DMS 273 (cell line): ENCODE data around the gene PLEKHA4.
"Not testable (repeated sequence)": the region's sequence is repeated elsewhere in the genome, so short reads cannot be mapped to it uniquely, and the experiment has no call there.

Source experiments
- DNase-seq: peaks from one replicate; lab custom pipeline; 2025; ENCODE audit not compliant: unreplicated experiment; lab: John Stamatoyannopoulos, UW

PLEKHA4 gene, protein sequence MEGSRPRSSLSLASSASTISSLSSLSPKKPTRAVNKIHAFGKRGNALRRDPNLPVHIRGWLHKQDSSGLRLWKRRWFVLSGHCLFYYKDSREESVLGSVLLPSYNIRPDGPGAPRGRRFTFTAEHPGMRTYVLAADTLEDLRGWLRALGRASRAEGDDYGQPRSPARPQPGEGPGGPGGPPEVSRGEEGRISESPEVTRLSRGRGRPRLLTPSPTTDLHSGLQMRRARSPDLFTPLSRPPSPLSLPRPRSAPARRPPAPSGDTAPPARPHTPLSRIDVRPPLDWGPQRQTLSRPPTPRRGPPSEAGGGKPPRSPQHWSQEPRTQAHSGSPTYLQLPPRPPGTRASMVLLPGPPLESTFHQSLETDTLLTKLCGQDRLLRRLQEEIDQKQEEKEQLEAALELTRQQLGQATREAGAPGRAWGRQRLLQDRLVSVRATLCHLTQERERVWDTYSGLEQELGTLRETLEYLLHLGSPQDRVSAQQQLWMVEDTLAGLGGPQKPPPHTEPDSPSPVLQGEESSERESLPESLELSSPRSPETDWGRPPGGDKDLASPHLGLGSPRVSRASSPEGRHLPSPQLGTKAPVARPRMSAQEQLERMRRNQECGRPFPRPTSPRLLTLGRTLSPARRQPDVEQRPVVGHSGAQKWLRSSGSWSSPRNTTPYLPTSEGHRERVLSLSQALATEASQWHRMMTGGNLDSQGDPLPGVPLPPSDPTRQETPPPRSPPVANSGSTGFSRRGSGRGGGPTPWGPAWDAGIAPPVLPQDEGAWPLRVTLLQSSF

DNA sequence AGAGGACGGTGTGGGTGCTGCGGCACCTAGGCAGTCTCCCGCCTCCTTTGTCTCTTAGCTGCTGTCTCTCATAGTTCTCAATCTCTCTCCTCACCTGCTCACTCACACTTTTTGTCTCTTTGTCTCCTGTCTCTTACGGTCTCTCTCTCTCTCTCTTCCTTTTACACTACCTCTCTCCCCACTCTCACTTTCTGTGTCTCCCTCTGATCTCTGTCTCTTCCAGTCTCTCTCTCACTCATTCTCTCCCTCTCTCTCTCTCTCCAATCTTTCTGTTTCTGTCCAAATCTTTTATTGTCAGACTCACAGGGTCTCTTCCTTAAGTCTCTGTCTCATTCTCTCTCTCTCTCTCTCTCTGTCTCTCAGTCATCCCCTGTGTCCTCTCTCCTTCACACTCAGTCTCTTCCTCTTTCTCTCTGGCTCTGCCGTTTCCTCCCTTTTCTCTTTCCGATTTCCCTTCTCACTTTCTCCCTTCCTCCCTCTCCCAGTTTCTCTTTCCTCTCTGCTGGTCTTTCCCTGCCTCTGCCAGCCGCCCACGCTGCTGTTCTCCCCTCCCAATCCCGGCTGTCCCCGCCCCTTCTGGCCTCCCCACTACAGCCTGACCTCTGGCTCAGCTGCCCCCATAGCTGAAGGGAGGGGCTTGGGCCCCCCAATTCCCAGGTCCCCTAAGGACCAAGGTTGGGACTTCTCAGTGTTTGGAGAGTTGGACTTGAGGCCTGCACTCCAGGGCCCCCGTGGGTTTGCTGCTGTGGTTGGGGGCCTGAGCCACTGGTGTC, at the start of gene PLEKHA4:
PLEKHA4 (minus strand) TSS at position 504 of the 773 bp plus-strand sequence. CDS start 997 bp downstream, outside the sequence.
- DNase-seq, result peak; percentile 72

DNA sequence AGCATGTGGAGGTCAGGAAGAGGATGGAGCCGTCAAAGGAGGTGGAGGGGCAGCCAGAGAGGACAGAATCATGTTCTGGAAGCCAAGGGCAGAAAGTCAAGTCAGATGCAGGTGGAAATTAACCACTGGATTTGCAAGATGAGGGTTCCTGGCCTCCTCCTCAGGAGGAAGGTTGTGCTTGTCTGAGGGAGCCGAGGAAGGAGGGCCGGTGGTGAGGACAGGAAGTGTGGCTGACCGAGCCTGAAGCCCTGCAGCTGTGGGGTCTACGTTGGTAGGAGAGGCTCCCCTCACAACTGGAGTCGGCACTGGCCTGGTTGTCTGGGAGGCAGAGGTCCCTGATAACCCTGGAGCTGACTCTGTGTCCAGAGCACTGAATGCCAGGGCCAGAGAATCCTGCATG, 49.7 kb upstream of the PLEKHA4 start:
- no peak for DNase-seq

DNA sequence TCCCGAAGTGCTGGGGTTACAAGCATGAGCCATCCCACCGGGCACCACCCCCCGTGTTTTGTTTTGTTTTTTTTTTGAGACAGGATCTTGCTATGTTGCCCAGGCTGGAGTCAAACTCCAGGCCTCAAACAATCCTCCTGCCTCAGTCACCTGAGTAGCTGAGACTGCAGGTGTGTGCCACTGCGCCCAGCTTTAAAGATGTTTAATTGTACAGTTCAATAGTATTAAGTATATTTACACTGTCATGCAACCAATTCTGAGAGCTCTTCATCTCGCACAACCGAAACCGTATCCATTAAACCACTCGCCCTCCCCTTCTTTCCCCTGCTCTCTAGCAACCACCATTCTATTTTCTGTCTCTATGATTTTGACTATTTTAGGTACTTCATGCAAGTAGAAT, 47.3 kb upstream of the PLEKHA4 start:
- no peak for DNase-seq

DNA sequence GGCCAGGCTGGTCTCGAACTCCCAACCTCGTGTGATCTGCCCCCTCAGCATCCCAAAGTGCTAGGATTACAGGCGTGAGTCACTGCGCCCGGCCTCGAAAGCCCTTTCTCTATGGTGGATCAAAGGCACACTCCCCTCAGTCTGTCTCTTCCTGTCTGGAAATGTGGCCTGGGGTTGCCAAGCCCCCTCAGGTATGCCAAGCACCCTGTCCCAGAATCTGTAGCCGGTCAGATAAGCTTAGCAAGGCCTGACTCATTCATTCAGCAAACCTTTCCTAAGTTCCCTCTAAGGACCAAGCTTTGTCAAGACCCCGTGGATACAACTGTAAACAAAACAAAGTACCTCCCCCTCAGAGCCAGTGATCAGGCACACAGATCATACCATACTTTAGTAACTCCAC, 45.8 kb upstream of the PLEKHA4 start:
- DNase-seq, result no peak

DNA sequence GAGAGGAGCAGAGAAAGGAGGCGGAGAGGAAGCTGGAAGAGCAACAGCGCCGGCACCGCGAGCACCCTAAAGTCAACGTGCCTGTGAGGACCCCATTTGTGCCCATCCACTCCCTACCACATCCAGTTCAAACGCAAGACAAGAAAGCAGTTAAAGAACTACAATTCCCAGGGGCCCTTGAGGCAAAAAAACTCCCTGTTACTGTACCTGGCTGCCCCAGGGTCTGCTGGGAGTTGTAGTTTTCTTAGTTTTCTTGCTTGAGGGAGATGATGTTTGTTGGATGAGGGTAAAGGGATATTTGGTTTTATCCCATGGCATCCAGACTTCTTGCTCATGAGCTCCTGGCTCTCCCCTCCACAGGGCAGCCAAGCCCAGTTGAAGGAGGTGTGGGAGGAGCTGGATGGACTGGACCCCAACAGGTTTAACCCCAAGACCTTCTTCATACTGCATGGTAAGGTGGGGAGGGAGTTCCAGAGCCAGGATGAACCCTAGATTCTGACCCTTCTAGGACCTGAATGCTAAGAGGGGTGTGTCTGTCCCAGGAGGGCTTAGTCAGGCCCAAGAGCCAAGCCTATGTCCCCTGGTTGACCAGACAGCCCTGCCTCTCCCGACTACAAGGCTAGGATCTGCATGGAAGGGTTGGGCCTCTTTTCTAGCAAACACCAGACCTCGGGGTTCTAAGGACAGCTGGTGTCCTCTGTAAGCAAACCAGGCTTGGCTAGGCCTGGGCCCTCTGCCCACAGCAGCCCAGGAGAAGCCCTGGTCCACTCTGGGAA, 44.9 kb upstream of the PLEKHA4 start:
- peak; percentile 59 for DNase-seq

DNA sequence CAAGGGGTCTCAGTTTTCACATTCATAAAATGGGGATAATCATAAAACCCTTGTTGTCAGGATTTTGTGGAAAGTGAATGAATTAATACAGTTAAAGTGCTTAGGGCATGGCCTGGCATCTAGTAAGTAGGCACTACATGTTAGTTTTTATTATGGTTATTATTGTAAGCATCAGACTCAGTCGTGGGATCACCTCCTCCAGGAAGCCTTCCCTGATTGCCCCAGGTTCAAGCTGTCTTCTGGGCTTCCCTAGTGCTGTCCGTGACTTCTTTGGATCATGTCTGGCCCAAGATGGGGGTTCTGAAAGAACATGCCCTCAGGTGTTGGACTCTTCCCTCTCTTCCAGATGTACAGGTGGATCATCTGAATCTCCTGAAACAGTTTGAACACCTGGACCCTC, 42.4 kb upstream of the PLEKHA4 start:
- no peak for DNase-seq

DNA sequence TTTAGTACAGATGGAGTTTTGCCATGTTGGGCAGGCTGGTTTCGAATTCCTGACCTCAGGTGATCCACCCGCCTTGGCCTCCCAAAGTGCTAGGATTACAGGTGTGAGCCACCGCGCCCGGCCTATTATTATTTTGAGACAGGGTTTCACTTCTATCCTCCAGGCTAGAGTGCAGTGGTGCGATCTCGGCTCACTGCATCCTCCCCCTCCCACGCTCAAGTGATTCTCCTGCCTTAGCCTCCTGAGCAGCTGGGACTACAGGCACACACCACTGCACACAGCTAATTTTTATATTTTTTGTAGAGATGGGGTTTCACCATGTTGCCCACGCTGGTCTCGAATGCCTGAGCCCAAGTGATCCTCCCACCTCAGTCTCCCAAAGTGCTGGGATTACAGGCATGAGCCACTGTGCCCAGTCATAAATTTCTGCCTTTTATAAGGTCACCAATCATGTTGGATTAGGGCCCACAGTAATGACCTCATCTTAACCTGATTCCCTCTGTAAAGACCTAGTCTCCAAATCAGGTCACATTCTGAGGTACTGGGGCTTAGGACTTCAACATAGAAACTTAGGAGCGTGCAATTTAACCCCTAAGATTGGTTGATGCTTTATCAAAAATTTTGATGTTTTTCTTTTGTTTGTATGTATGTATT, 41.1 kb upstream of the PLEKHA4 start:
- DNase-seq, result not testable (repeated sequence)

DNA sequence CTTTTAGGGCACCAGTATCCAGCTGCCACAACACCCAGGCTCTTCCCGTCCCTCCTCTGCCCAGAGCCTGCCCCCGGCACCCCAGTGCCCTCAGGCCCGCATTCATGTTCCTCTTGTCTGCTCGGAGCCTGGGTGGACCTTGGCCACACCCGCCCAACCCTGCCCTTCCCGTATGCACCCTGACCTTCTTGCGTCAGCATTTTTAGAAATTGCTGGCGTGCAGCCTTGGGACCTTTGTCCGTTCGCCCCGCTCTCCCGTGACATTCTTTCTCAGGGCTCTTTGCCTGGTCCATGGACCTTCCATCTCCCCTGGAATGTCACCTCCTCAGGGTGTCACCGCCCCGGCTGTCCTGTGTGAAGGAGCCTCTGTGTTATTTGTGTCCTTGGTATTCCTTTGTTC, 39.3 kb upstream of the PLEKHA4 start:
- DNase-seq, result no peak

DNA sequence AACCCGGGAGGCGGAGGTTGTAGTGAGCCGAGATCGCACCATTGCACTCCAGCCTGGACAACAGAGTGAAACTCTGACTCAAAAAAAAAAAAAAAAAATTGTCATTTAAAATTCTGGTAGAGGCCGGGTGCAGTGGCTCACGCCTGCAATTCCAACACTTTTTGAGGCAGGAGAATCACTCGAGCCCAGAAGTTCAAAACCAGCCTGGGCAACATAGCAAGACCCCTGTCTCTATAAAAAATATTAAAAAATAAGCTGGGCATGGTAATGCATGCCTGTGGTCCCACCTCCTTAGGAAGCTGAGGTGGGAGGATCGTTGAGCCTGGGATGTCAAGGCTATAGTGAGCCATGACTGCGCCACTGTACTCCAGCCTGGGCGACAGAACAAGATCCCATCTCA, 37.9 kb upstream of the PLEKHA4 start:
- DNase-seq, result no peak

DNA sequence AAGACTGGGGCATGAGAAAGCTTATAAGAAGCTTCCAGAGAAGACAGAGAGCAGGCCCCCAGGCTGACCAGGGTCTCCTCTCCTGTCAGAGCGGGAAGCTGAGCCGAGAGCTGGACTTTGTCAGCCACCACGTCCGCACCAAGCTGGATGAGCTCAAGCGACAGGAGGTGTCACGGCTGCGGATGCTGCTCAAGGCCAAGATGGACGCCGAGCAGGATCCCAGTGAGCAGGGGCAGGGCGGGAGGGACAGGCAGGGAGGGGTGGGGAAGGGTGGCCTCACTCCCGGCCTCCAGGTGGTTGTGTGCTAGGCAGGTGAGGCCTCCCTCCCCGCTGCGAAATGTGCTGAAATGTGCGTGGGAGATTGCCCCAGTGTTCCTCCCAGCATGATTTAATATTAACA, 37.2 kb upstream of the PLEKHA4 start:
- DNase-seq, result no peak

DNA sequence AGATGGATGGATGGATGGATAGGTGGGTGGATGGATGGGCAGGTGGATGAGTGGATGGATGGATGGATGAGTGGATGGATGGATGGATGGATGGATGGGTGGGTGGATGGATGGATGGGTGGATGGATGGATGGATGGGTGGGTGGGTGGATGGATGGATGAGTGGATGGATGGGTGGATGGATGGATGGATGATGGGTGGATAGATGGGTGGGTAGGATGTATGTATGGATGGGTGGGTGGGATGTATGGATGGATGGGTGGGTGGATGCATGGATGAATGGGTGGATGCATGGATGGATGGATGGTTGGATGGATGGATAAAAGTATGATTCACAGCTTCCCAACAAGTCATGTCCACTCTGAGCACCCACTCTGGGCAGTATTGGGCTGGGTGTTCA, 35.4 kb upstream of the PLEKHA4 start:
- not testable (repeated sequence) for DNase-seq

DNA sequence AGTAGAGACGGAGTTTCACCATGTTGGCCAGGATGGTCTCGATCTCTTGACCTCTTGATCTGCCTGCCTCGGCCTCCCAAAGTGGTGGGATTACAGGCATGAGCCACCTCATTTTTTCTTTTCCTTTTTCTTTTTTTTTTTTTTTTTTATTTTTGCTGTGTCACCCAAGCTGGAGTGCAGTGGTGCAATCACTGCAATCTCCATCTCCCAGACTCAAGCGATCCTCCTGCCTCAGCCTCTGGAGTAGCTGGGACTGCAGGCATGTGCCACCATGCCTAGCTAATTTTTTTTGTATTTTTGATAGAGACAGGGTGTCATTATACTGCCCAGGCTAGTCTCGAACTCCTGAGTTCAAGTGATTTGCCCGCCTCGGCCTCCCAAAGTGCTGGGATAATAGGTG, 33.9 kb upstream of the PLEKHA4 start:
- not testable (repeated sequence) for DNase-seq

DNA sequence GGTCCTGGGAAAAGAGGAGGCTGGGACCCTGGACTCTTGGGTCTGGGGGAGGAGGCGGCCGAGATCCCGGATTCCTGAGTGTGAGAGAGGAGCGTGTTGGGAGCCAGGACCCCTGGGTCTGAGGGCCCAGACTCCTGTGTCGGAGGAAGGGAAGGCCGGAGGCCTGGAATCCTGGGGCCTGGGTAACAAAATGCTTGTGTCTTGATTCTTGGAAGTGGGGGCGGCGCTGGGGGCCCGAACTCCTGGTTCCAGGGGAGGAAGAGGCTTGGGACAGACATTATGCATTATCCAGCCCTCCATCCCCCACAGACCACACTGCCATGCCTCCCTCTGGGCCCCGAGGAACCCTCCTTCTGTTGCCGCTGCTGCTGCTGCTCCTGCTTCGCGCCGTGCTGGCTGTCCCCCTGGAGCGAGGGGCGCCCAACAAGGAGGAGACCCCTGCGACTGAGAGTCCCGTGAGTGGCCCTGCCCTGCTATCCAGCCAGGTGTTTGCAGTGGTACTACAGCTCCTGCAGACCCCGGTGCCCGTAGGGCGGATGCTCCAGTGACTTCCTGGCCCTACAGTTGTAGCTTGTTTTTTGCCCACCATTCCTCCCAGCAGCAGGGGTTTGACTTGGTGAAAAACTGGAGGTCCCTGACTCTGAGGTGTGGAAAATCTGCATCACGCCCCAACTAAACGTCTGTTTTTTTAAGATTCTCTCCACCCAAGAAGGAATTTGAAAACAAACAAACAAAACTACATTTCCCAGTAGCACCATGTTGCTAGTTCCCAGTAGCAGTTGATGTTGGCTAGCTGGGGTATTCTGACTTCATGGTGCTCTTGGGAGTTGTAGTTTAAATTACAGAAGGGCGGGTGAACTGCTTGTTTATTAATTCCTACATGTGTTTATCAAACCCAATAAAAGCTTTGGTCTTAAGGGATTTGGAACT, 32.3 kb upstream of the PLEKHA4 start:
- DNase-seq, result peak; percentile 47

DNA sequence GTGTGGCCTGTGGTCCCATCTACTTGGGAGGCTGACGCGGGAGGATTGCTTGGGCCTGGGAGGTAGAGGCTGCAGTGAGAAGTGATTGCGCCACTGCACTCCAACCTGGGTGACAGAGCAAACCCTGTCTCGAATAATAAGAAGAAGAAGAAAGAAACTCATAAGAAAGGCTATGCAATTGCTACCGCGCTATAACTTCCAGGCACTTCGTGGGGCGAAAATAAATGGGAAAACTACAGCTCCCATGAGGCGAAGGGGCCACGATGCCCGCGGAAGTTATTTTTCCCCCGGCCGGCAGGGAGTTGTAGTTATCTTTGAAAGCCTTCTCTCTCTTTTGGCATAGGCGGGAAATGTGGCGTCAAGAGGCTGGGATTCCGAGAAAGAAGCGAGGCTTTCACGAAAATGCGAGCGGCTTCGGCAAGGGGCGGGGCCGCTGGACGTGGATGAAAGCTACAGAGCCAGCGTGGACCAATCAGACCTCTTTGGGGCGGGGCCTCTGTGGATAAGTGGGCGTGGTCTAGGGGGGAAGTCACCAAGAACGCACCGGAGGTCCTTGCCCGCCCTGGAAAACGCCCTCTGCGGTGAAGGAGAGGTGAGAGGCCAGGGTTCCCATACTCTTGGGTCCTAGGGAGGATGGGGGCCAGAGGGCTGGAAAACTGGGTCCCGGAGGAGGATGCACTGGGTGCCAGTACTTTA, 31.5 kb upstream of the PLEKHA4 start, which contains the start of gene NUCB1:
NUCB1 (plus strand) TSS at position 532 of the 696 bp plus-strand sequence. CDS start 485 bp downstream, outside the sequence.
- peak; percentile 100 for DNase-seq

DNA sequence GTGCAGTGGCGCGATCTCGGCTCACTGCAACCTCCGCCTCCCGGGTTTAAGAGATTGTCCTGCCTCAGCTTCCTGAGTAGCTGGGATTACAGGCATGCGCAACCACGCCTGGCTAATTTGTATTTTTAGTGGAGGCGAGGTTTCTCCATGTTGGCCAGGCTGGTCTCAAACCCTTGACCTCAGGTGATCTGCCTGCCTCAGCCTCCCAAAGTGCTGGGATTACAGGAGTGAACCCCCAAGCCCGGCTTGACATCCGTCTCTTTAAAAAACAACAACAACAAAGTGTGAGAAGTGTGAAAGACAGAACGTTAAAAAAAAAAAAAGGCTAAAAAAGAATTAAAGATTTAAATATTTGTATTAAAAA, 31.0 kb upstream of the PLEKHA4 start:
- DNase-seq, result not testable (repeated sequence)

DNA sequence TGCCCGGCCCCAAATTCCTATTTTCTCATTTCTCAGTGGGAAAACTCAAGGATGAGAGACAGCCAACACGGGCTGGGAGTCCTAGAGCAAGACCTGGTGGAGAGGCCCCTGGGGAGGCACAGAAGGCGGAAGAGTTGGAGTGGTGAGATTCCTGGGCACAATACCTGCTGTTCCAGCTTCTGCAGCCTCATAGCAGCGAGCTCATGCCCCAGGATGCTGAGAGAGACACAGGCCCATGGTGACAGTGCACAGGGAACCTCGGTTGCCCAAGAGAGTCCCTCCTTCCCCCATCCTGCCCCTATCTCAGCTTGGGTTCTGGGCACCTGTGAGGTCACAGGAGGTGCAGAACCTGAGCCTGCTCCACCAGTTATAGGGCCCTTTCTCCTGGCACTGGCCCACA, 28.8 kb upstream of the PLEKHA4 start:
- DNase-seq, result no peak

DNA sequence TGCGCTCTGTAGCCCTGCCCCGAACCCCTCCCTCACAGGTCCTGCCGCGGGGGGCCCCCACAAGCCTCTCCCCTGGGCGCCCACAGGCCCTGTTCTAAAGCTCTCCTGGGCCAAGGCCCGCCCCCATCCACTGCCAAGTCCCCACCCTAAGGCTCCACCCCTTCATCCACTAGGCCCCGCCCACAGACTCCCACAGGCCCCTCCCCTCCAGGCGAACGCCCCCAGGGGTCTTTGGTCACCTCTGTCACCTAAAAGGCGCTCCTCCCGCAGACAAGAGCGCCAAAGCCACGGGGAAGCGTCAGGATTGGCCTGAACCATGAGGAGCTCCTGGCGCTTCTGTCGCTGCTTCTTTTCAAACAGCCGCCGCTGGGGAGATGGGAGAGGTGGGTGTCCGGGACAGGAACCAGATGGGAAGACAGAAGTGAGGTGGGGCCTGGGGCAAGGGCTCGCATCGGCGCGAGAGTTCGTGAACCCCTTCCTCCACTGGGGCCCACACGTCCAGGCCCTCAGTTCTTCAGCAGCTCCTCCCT, 27.8 kb upstream of the PLEKHA4 start:
- DNase-seq, result no peak

DNA sequence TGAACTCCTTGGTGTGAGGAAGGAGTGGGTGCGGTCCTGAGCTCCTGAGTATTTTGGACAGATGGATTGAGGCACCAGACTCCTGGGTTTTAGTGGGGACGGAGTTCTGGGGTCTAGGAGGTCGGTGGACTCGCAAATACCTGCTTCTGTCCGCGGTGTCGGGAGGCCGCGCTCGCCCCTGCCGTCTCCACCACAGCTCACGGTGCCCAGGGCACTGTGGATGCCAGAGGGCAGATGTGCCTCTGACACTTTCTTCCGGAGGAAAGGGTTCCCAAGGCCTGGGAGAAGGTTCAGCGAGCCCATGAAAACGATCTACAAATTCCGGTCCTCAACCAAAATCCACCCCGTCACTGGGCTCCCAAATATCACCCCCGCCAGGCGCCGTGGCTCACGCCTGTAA, 26.8 kb upstream of the PLEKHA4 start:
- no peak for DNase-seq
